HepG2 (cell line): ENCODE results near the gene PDILT. TPM values are rescaled to one million over a fixed set of nuclear protein-coding genes. Genes with fewer than 3 reads are reported as not detected.

Source experiments
- ATAC-seq: fragments of 200-7000 bp; cut with Tn5 transposase; 3 replicates; pipeline ENCODE4 v1.9.1; 2020; ENCODE audit warnings: mild to moderate bottlenecking, moderate library complexity
- BruUV-seq: library from RNA; stranded (reverse); fragments of 400-500 nt; replicated peaks from 2 replicates; lab custom pipeline; 2021; lab: Mats Ljungman, UMichigan
- CTCF ChIA-PET: fragments of 300-600 bp; formaldehyde crosslinking; extraction: SDS; loops from one replicate; lab custom pipeline; 2021; ENCODE audit warnings: low total read pairs, inconsistent platforms, low intra/inter-chr PET ratio; lab: Yijun Ruan, JAX
- POLR2A ChIA-PET: fragments of 350-600 bp; sonication (Branson Sonifier 250); formaldehyde crosslinking; loops from one replicate; lab custom pipeline; 2020; ENCODE audit warnings: antibody characterized with exemption, inconsistent platforms; lab: Yijun Ruan, JAX
- DNase-seq: peaks from one replicate; pipeline ENCODE4 v3.0.0-alpha.2; 2015; ENCODE audit warnings: low spot score
- FAIRE-seq: peaks from 3 replicates; lab custom pipeline; 2011; peaks lifted over from hg19 to GRCh38; lab: Jason Lieb, UNC
- H2AFZ ChIP-seq: one replicate; pipeline ENCODE4 v1.6.1; 2011; ENCODE audit warnings: low read length, inconsistent platforms
- H3K27ac ChIP-seq: fragments of 300-600 bp; 3 replicates; pipeline ENCODE4 v1.8.0; 2011; ENCODE audit warnings: mixed run types, mild to moderate bottlenecking, mixed read lengths, low read length, inconsistent platforms; ENCODE audit not compliant: insufficient read depth; ENCODE audit errors: extremely low read length
- H3K27me3 ChIP-seq, 2 experiments: fragments of 200-600 bp in 1 of 2; 2 replicates in 1 of 2; 3 replicates in 1 of 2; pipeline versions ENCODE4 v1.6.0 to v1.8.0; 2011; ENCODE audit warnings: low read length in 2 of 2, mild to moderate bottlenecking in 2 of 2, moderate library complexity in 2 of 2, inconsistent platforms in 1 of 2; ENCODE audit not compliant: insufficient read depth in 2 of 2, control insufficient read depth in 1 of 2
- H3K36me3 ChIP-seq, 2 experiments: fragments of 200-600 bp in 1 of 2; replicated peaks in 1 of 2; 2 replicates in 1 of 2; 3 replicates in 1 of 2; pipeline versions ENCODE4 v1.5.1 to v1.8.0; 2011; ENCODE audit warnings: low read length in 2 of 2, inconsistent platforms in 1 of 2; ENCODE audit not compliant: insufficient read depth in 2 of 2, control insufficient read depth in 1 of 2
- H3K4me1 ChIP-seq: 2 replicates; pipeline ENCODE4 v1.5.1; 2012; ENCODE audit warnings: low read length, inconsistent platforms; ENCODE audit not compliant: insufficient read depth
- H3K4me2 ChIP-seq: 2 replicates; pipeline ENCODE4 v1.6.0; 2011; ENCODE audit warnings: low read depth, low read length, inconsistent platforms
- H3K4me3 ChIP-seq, 3 experiments: fragments of 200-600 bp in 1 of 3; sonication (generic), shearing (Covaris generic) in 1 of 3; replicated peaks in 1 of 3; 2 replicates each; pipeline ENCODE4 v1.5.1; 2011 to 2016; ENCODE audit warnings: low read length in 3 of 3, inconsistent platforms in 2 of 3, low read depth in 2 of 3, mild to moderate bottlenecking in 2 of 3, control low read depth in 1 of 3, mixed read lengths in 1 of 3; ENCODE audit not compliant: insufficient read depth in 1 of 3
- H3K79me2 ChIP-seq: one replicate; pipeline ENCODE4 v1.6.1; 2011; ENCODE audit warnings: low read length, inconsistent platforms; ENCODE audit not compliant: insufficient read depth
- H3K9ac ChIP-seq: 2 replicates; pipeline ENCODE4 v1.6.0; 2011; ENCODE audit warnings: mild to moderate bottlenecking, low read depth, low read length, inconsistent platforms; ENCODE audit not compliant: insufficient read depth
- H3K9me3 ChIP-seq: 2 replicates; pipeline ENCODE4 v1.5.1; 2012; ENCODE audit warnings: mild to moderate bottlenecking, low read length
- H4K20me1 ChIP-seq: 2 replicates; pipeline ENCODE4 v1.6.0; 2011; ENCODE audit warnings: inconsistent platforms, mild to moderate bottlenecking, low read length, moderate library complexity; ENCODE audit not compliant: insufficient read depth
- ATF7-NPFF ChIP-seq: sonication (generic); formaldehyde crosslinking; IDR thresholded peaks from 2 replicates; pipeline ENCODE4 v1.8.1; 2023; ENCODE audit warnings: mild to moderate bottlenecking, low read depth, missing genetic modification reagents, moderate library complexity
- BRCA1 ChIP-seq: sonication (generic); formaldehyde crosslinking; IDR thresholded peaks from 2 replicates; pipeline ENCODE4 v1.4.0; 2020; ENCODE audit warnings: missing genetic modification reagents
- CAMTA2 ChIP-seq: sonication (generic); formaldehyde crosslinking; IDR thresholded peaks from 2 replicates; pipeline ENCODE4 v1.4.0; 2020; ENCODE audit warnings: mild to moderate bottlenecking, missing genetic modification reagents, borderline replicate concordance
- CEBPB ChIP-seq: IDR thresholded peaks from 2 replicates; pipeline ENCODE4 v1.6.1; 2011; ENCODE audit warnings: low read depth, low read length, improper control_type of control experiment, borderline replicate concordance
- CEBPG ChIP-seq: IDR thresholded peaks from 2 replicates; pipeline ENCODE4 v1.6.1; 2016
- PHF20 ChIP-seq: sonication (generic); formaldehyde crosslinking; IDR thresholded peaks from 2 replicates; pipeline ENCODE4 v1.5.0; 2020; ENCODE audit warnings: mild to moderate bottlenecking, missing genetic modification reagents
- POLR2AphosphoS5 ChIP-seq: IDR thresholded peaks from 2 replicates; pipeline ENCODE4 v1.6.1; 2012; ENCODE audit warnings: low read depth, low read length
- SNAI1 ChIP-seq: sonication (generic); formaldehyde crosslinking; IDR thresholded peaks from 2 replicates; pipeline ENCODE4 v1.5.0; 2020; ENCODE audit warnings: mild to moderate bottlenecking, missing genetic modification reagents, borderline replicate concordance
- TCF12 ChIP-seq, 2 experiments: fragments of 450-650 bp in 1 of 2; sonication (generic) in 1 of 2; formaldehyde crosslinking in 1 of 2; IDR thresholded peaks; 2 replicates each; pipeline versions ENCODE4 v1.6.1 to v1.8.0; 2017 to 2022; ENCODE audit warnings: antibody characterized with exemption in 1 of 2, mild to moderate bottlenecking in 1 of 2, missing genetic modification reagents in 1 of 2, moderate library complexity in 1 of 2
- ZFP37 ChIP-seq: sonication (generic); formaldehyde crosslinking; IDR thresholded peaks from 2 replicates; pipeline ENCODE4 v1.4.0; 2020; ENCODE audit warnings: missing genetic modification reagents, borderline replicate concordance
- ZKSCAN5 ChIP-seq: sonication (generic); formaldehyde crosslinking; IDR thresholded peaks from 2 replicates; pipeline ENCODE4 v1.5.1; 2020; ENCODE audit warnings: mild to moderate bottlenecking, missing genetic modification reagents
- ZNF558 ChIP-seq: sonication (generic); formaldehyde crosslinking; IDR thresholded peaks from 2 replicates; pipeline ENCODE4 v1.9.0; 2022; ENCODE audit warnings: mild to moderate bottlenecking, missing genetic modification reagents, borderline replicate concordance
- ZNF776 ChIP-seq: sonication (generic); formaldehyde crosslinking; IDR thresholded peaks from 2 replicates; pipeline ENCODE4 v1.4.0; 2020; ENCODE audit warnings: mild to moderate bottlenecking, missing genetic modification reagents
- ZNF841 ChIP-seq: sonication (generic); formaldehyde crosslinking; IDR thresholded peaks from 2 replicates; pipeline ENCODE4 v1.8.1; 2023; ENCODE audit warnings: missing genetic modification reagents, borderline replicate concordance
- in situ Hi-C: cut with HindIII; loops from 2 replicates; pipeline ENCODE4 v1.10.0; 2017; ENCODE audit warnings: low pct_unique_long_range_greater_than_20kb; ENCODE audit not compliant: extremely low pct_ligation_motif_present
- intact Hi-C: fragments of 100-400 bp; cut with micrococcal nuclease; formaldehyde crosslinking; loops from one replicate; pipeline ENCODE4 v1.10.0; 2022; ENCODE audit not compliant: unreplicated experiment
- polyA plus RNA-seq, 8 experiments: library from polyadenylated mRNA; depleted of rRNA in 3 of 8; stranded (reverse) in 7 of 8; unstranded in 1 of 8; fragments of >200 nt; fragmentation: Illumina TruSeq in 4 of 8; extraction: Trizol in 4 of 8; gene quantifications; 2 replicates each; pipeline versions ENCODE4 v1.2.1 to v1.2.3, GENCODE V29; 2011 to 2016; ENCODE audit warnings: low read depth in 4 of 8, missing spikeins in 1 of 8, mixed read lengths in 1 of 8; ENCODE audit not compliant: insufficient read depth in 1 of 8
- total RNA-seq, 5 experiments: library from RNA; depleted of rRNA; stranded (reverse); fragments of >200 nt; fragmentation: Illumina TruSeq; extraction: Trizol; gene quantifications; 2 replicates each; pipeline ENCODE4 v1.2.3, GENCODE V29; 2016; ENCODE audit warnings: low read depth in 1 of 5
- TF ChIP-seq, protein P1 (sequence below): sonication (generic); formaldehyde crosslinking; IDR thresholded peaks from 2 replicates; pipeline ENCODE4 v1.4.0; 2020; ENCODE audit warnings: missing genetic modification reagents, borderline replicate concordance

PDILT gene
- total and polyA plus RNA-seq, 2 of the 13 experiments (the other 11 are each of a cell fraction or from before 2014, with no cell fraction given), result not detected

DNA sequence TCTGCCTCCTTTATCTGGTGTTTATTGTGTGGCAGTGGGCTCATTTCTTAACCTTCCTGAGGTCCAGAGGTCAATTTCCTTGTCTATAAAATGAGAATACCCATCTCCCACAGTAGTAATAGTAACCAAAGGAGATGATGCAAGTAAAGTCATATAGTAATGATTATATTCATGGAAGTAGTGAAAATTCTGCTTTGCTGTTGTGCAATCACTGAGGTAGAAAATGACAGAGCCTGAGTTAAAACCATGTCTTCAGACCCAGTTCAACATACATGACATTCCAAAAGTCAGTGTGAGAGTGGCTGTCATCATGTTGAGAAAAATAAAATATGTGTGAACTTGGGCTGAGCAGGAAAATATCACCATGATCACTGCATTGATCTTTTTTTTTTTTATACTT, 51.2 kb downstream of the PDILT start:
- H3K4me3 ChIP-seq, result no peak overlapping the region
- DNase-seq, result no peak
- no TSS peak for BruUV-seq
- ChIA-PET POLR2A (no interaction called here), CTCF (no interaction called here)
- no peaks in the 10 kb centered on the region for H4K20me1 ChIP-seq
- no peak for ATAC-seq
- TF ChIP-seq BRCA1 (CRISPR knock-in tag), result no peak
- no peak for TF ChIP-seq ZNF558 (CRISPR knock-in tag)
- no peak for TF ChIP-seq CAMTA2 (CRISPR knock-in tag)
- TF ChIP-seq PHF20 (CRISPR knock-in tag), result no peak
- TF ChIP-seq, protein P1, sequence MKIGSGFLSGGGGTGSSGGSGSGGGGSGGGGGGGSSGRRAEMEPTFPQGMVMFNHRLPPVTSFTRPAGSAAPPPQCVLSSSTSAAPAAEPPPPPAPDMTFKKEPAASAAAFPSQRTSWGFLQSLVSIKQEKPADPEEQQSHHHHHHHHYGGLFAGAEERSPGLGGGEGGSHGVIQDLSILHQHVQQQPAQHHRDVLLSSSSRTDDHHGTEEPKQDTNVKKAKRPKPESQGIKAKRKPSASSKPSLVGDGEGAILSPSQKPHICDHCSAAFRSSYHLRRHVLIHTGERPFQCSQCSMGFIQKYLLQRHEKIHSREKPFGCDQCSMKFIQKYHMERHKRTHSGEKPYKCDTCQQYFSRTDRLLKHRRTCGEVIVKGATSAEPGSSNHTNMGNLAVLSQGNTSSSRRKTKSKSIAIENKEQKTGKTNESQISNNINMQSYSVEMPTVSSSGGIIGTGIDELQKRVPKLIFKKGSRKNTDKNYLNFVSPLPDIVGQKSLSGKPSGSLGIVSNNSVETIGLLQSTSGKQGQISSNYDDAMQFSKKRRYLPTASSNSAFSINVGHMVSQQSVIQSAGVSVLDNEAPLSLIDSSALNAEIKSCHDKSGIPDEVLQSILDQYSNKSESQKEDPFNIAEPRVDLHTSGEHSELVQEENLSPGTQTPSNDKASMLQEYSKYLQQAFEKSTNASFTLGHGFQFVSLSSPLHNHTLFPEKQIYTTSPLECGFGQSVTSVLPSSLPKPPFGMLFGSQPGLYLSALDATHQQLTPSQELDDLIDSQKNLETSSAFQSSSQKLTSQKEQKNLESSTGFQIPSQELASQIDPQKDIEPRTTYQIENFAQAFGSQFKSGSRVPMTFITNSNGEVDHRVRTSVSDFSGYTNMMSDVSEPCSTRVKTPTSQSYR (CRISPR knock-in tag), result no peak
- TF ChIP-seq TCF12 (IDR thresholded peaks at IDR 0.05), result no peak
- no peak for TF ChIP-seq TCF12 (CRISPR knock-in tag; IDR thresholded peaks at IDR 0.05)
- no peak for TF ChIP-seq ZNF841 (CRISPR knock-in tag)
- no peak for TF ChIP-seq ZKSCAN5 (CRISPR knock-in tag)
- TF ChIP-seq CEBPB, result peak; percentile 91
- 0 out of 2 replicates have a peak, but pooled peaks have one; percentile 25 for TF ChIP-seq CEBPG (CRISPR knock-in tag)
- TF ChIP-seq ZNF776 (CRISPR knock-in tag), result no peak
- no peak for TF ChIP-seq ZFP37 (CRISPR knock-in tag)
- TF ChIP-seq SNAI1 (CRISPR knock-in tag), result no peak
- no peak for TF ChIP-seq POLR2AphosphoS5
- TF ChIP-seq ATF7-NPFF, result no peak
- H3K4me2 ChIP-seq, result no peak overlapping the region
- FAIRE-seq, result no peak
- H3K27me3 ChIP-seq, result peaks cover 0 to 4% of the 10 kb centered on the region in 2 experiments; a peak in 1 of 5 replicates
- in situ Hi-C loops (no loop called here), intact Hi-C loops (no loop called here)
- H3K79me2 ChIP-seq, result no peaks in the 10 kb centered on the region
- H3K9ac ChIP-seq, result no peak overlapping the region
- no peaks in the 10 kb centered on the region for H3K9me3 ChIP-seq
- H3K27ac ChIP-seq, result no peak overlapping the region
- peaks cover 19% of the 10 kb centered on the region for H3K4me1 ChIP-seq
- H2AFZ ChIP-seq, result no peak overlapping the region
- H3K36me3 ChIP-seq, result no peaks in the 10 kb centered on the region
